Ishikawa (cell line): ENCODE measurements around the gene SUZ12.

Experiments used
- CEBPB ChIP-seq: IDR thresholded peaks from 2 replicates; pipeline ENCODE4 v1.6.1; 2012
- EGR1 ChIP-seq: IDR thresholded peaks from 2 replicates; pipeline ENCODE4 v1.6.1; 2012
- EP300 ChIP-seq: IDR thresholded peaks from 2 replicates; pipeline ENCODE4 v1.6.1; 2012; ENCODE audit warnings: borderline replicate concordance
- FOXM1 ChIP-seq: IDR thresholded peaks from 2 replicates; pipeline ENCODE4 v1.6.1; 2012; ENCODE audit warnings: low read depth, borderline replicate concordance
- MAX ChIP-seq: IDR thresholded peaks from 2 replicates; pipeline ENCODE4 v1.6.1; 2012
- NFIC ChIP-seq: IDR thresholded peaks from 2 replicates; pipeline ENCODE4 v1.6.1; 2012
- RAD21 ChIP-seq: IDR thresholded peaks from 2 replicates; pipeline ENCODE4 v1.6.1; 2012; ENCODE audit warnings: low read depth
- REST ChIP-seq: IDR thresholded peaks from 2 replicates; pipeline ENCODE4 v1.6.1; 2012; ENCODE audit warnings: low read depth, mild to moderate bottlenecking
- TAF1 ChIP-seq: IDR thresholded peaks from 2 replicates; pipeline ENCODE4 v1.6.1; 2012; ENCODE audit warnings: low read depth, mild to moderate bottlenecking
- TCF12 ChIP-seq: IDR thresholded peaks from 2 replicates; pipeline ENCODE4 v1.6.1; 2012; ENCODE audit warnings: low read depth
- TEAD4 ChIP-seq: IDR thresholded peaks from 2 replicates; pipeline ENCODE4 v1.6.1; 2012
- USF1 ChIP-seq: IDR thresholded peaks from 2 replicates; pipeline ENCODE4 v1.6.1; 2012
- YY1 ChIP-seq: IDR thresholded peaks from 2 replicates; pipeline ENCODE4 v1.6.1; 2012; ENCODE audit warnings: low read depth
- ZBTB7A ChIP-seq: IDR thresholded peaks from 2 replicates; pipeline ENCODE4 v1.6.1; 2012; ENCODE audit warnings: low read depth

The SUZ12 gene

GRCh38 chr17:31936615-31937609, at the start of gene SUZ12:
TSS of gene SUZ12 (plus strand) at chr17:31937007. CDS start at chr17:31937247, 240 bp downstream.
- TF ChIP-seq MAX (peak; percentile 53), USF1 (peak; percentile 48), EGR1 (0 out of 2 replicates have a peak, but pooled peaks have one; percentile 20), YY1 (peak; percentile 41; the same call in 1 of the 2 replicates)

GRCh38 chr17:31888124-31888523, 48.7 kb upstream of the SUZ12 start:
- TF ChIP-seq ZBTB7A, result no peak

GRCh38 chr17:31900877-31901276, 35.9 kb upstream of the SUZ12 start:
- TF ChIP-seq YY1, result no peak
- TF ChIP-seq ZBTB7A, result no peak
- TF ChIP-seq EGR1, result no peak

GRCh38 chr17:31902693-31903092, 34.1 kb upstream of the SUZ12 start:
- TF ChIP-seq EP300 (no peak), TCF12 (no peak), USF1 (no peak), CEBPB (no peak), NFIC (no peak), EGR1 (no peak), YY1 (no peak), MAX (no peak), REST (no peak)

GRCh38 chr17:31903401-31903800, 33.4 kb upstream of the SUZ12 start:
- TF ChIP-seq CEBPB (no peak), TAF1 (no peak), NFIC (no peak), FOXM1 (no peak), EP300 (no peak), YY1 (no peak), ZBTB7A (no peak), RAD21 (no peak), REST (no peak), TEAD4 (no peak), MAX (no peak), USF1 (no peak), TCF12 (no peak)

GRCh38 chr17:31907342-31907962, 29.4 kb upstream of the SUZ12 start:
- no peak for TF ChIP-seq ZBTB7A
- TF ChIP-seq CEBPB, result no peak
- TF ChIP-seq EP300, result no peak
- TF ChIP-seq USF1, result no peak
- TF ChIP-seq NFIC, result peak; percentile 79
- no peak for TF ChIP-seq TEAD4
- TF ChIP-seq FOXM1, result no peak
- TF ChIP-seq REST, result no peak
